ENCODE data around the gene ZNF608. TPM values are rescaled to one million over a fixed set of nuclear protein-coding genes. Genes with fewer than 3 reads are reported as not detected.

Gene ZNF608
- total RNA-seq, 1 experiment from 2014 or later: 13.1 TPM

DNA sequence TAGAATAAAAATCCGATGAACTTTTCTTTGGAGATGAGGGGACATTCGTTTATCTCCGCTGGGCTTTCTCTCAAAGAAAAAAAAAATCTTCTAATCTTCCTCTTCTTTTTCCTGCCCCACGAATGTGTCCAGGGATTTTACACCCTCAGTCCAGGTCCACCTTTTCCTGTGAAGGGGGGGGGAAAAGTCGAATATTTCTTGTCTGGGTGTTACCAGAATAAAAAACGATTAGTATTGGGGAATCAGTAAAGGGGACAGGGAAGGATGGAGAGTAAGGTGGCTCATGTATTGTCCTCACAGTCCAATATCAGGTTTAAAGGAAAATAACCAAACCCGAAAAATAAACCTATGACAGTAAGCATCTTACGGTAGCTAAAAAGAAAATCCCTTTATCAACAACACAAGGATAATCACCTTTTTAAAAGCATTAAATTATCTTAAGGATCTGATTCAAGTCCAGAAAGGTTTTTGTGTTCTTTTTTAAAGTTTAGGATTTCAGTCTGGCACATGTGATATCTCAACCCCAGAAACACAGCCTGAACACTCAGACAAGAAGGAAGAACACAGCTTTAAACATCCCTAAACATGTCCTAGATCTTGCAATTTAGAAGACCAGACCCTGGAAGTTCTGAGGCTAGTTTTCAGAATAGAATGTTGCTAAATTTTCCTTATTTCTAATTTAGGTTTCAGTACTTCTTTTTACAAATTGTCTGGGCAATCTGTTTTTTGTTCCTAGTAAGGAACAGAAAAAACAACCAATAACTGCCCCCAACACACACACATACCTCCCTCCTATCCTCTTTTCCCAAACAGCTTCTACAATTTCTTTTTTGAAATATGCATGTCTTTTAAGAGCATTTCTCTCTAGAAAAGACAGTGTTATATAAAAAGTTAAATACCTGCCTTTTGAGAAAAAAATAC, 1.2 kb downstream of the ZNF608 start:
- Histone ChIP-seq H3K27ac (peak overlapping the region; percentile 73), H3K4me1 (replicated peaks) (peaks cover 53% of the 10 kb centered on the region), H3K27me3 (replicated peaks) (no peaks in the 10 kb centered on the region), H3K9me3 (replicated peaks) (peaks cover 4% of the 10 kb centered on the region; the same call in 1 of the 2 replicates), H3K36me3 (no peaks in the 10 kb centered on the region), H3K4me3 (peak overlapping the region; percentile 41)
- peak in 1 of 2 experiments; percentile 60 for DNase-seq (ENCODE audit: low read depth in 1 of 2, low spot score in 2 of 2)

DNA sequence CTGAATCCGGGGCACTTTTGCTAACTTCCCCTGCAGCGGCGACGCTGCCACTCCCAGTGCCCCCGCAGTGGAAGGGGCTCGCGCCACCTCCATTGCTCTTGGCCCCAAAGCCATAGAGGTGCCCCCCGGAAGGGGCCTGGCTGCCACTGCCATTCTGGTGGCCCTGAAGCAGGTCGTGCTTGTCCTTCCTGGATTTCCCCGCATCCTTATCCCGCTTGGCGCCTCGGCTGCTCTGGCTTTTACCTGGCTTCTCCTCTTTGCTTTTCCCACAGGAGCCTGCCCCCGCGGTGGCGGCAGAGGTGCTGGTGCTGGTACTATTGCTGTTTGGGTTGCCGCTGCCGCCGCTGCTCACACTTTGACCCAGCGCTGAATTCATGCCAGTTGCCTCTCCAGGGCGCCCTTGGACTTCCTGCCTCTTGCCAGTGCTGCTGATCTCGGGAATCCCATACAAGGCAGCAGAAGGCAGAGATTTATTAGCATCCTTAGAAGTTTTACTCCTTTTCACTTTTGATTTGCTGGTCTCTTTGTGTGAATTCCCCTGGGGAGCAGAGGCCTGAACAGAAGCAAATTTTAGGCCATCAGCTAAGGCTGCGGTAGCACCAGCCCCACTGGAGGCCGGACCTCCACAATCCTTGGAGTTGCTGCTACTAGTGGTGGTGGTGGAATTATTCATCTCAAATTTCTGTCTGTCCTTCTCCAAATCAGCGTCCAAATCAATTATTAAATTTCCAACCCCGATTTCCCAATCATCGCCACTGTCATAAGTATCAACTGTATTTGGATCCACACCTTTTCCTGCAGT, 2.1 kb downstream of the ZNF608 start:
- Histone ChIP-seq H3K4me1 (replicated peaks) (peaks cover 49% of the 10 kb centered on the region), H3K27me3 (replicated peaks) (no peaks in the 10 kb centered on the region), H3K27ac (peak overlapping the region; percentile 36), H3K9me3 (replicated peaks) (peaks cover 4% of the 10 kb centered on the region; the same call in 1 of the 2 replicates), H3K4me3 (peak overlapping the region; percentile 41), H3K36me3 (no peaks in the 10 kb centered on the region)
- peak in 1 of 2 experiments; percentile 72 for DNase-seq (ENCODE audit: low read depth in 1 of 2, low spot score in 2 of 2)

DNA sequence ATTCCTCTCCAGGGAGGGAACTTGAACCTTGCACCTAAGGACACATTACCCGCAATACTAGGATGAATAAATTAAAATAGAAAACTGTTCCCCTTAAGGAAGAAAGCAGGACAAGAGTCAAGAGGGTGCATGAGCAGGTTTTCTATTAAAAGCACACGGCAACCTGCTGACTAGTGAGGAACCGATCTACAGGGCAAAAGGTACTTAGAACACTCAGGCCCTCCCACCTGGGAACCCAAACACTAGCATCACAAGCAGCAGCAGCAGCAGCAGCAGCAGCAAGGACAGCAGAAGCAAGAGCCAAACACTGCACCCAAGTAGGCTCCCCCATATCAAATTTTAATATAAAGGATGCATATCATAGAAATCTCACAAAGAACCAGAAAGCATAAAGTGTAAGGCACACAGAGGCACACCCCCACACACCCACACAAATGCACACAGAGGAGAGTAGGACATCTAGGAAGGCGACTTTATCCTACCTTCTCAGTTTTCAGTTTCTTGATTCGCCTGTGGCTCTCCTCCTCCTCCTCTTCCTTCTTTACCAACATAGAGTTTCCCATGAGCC, 2.8 kb downstream of the ZNF608 start:
- H3K27ac ChIP-seq: peak overlapping the region; percentile 73
- H3K36me3 ChIP-seq: no peaks in the 10 kb centered on the region
- H3K4me1 ChIP-seq (replicated peaks): peaks cover 48% of the 10 kb centered on the region
- H3K9me3 ChIP-seq (replicated peaks): peaks cover 4% of the 10 kb centered on the region; the same call in 1 of the 2 replicates
- DNase-seq (ENCODE audit: low read depth in 1 of 2, low spot score in 2 of 2): peak in 1 of 2 experiments; percentile 54
- H3K27me3 ChIP-seq (replicated peaks): no peaks in the 10 kb centered on the region
- peak overlapping the region; percentile 41 for H3K4me3 ChIP-seq

DNA sequence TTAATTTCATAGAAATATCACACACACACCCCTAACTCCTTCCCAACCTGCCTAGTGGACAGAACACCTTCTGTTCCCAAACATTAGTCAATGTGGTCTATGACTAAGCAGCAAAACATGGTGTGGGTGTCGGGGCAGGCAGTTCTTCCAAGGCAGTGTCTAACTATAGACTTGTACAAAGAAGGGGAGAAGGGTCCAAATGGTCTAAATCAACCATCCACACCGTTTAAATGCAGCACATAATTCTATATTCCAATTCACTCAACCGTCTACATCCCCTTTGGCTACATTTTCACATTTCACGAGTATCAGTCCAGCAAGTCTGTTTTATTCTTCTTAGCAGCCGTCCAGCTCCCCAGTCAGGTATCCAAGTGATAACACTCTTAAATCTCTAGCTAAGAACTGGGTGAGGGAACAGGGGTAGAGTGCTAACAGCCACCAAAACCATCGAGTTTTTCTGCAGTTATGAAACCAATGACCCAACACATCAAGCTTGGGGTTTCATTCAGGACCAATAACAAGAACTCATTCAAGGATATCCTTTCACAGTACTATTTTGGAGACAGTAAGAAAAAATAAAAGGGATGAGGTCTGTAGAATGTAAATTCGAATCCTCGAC, 3.3 kb downstream of the ZNF608 start:
- Histone ChIP-seq H3K4me3 (peak overlapping the region; percentile 41), H3K9me3 (replicated peaks) (peaks cover 4% of the 10 kb centered on the region; the same call in 1 of the 2 replicates), H3K4me1 (replicated peaks) (peaks cover 48% of the 10 kb centered on the region), H3K36me3 (no peaks in the 10 kb centered on the region), H3K27me3 (replicated peaks) (no peaks in the 10 kb centered on the region), H3K27ac (peak overlapping the region; percentile 73)
- peak; percentile 84 to 88 for DNase-seq (ENCODE audit: low read depth in 1 of 2, low spot score in 2 of 2)

DNA sequence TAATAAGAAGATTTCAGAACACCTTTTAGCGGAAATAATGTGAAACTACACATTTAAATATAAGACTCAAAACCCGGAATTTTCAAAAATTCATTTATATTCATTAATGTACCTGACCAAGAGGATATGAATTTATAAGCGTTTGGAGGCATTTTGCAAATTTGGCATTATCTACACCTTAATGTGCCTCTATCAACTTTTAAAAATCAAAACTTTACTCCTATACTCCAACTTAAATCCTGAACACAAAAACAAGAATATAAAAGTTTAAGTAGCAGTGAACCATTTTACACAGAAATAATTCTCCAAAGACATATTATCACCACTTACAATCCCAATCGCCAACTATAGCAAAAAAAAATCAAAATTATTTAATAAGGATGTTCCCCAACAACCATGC, 3.9 kb downstream of the ZNF608 start:
- Histone ChIP-seq H3K9me3 (replicated peaks) (peaks cover 4% of the 10 kb centered on the region; the same call in 1 of the 2 replicates), H3K4me1 (replicated peaks) (peaks cover 48% of the 10 kb centered on the region), H3K27me3 (replicated peaks) (no peaks in the 10 kb centered on the region), H3K27ac (peak overlapping the region; percentile 73), H3K36me3 (no peaks in the 10 kb centered on the region), H3K4me3 (peak overlapping the region; percentile 41)
- DNase-seq (ENCODE audit: low read depth in 1 of 2, low spot score in 2 of 2): no peak

DNA sequence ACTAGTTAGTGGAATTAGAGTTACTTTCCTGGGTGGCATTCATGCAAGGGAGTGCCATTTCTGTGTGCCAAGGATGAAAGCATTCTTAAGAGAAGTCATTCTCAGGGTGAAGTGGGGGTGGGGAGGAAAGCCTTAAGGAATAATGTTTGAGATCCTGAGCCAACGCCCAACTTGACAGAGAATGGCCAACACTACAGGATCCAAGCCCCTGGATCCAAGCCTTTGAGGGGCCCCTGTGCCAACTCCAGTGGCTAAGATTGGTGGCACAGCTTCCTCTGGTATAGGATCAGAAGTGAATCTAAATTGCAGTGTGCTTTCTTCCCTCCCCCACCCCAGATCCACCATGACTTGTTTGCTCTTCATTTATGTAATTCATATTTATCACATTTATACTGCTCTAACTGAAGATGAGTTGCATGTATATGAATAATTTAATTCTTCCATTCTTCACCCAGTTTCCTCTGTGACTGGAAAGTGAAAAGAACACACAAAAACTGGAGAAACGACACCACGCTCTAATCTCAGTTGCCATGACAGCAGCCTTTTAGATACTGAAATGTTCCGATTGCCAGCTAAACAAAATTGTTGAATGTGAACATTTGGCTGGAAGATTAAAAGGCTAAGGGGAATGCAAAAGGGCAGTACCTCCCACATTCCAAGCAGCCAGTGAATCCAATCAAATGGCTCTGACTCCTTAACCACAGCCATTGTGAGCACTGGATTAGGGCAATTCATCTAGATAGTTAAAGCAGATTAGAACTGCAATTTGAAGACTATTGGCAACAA, 4.5 kb downstream of the ZNF608 start:
- peaks cover 4% of the 10 kb centered on the region; the same call in 1 of the 2 replicates for H3K9me3 ChIP-seq (replicated peaks)
- no peaks in the 10 kb centered on the region for H3K27me3 ChIP-seq (replicated peaks)
- DNase-seq (ENCODE audit: low read depth in 1 of 2, low spot score in 2 of 2): peak; percentile 86 to 89
- H3K4me1 ChIP-seq (replicated peaks): peaks cover 50% of the 10 kb centered on the region
- H3K36me3 ChIP-seq: no peaks in the 10 kb centered on the region
- no peak overlapping the region for H3K4me3 ChIP-seq
- peak overlapping the region; percentile 73 for H3K27ac ChIP-seq

DNA sequence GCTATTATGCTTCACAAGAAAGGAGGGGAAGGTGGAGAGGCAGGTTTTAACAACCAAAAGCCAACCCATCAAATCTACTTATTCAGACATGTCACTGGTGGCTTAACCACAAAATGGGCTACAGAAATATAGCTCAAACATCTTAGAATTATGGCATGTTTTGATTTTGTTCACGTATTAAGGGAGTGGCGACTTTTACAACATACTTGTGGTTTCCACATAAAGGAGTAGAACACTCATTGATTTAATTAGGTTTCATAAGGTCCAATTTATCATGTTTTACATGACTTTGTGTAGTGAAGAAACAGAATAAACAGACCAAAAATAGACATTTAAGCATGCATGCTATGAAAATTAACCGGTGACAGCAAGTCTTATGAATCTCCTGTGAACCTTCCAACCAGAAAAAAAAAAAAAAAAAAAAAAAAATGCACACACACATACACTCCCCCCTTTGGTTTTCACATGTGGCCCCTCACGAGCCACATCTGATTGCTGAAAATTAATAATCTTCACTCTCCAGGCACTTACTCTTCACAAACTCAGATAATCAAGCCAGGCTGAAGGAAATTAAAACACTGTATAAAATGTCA, 5.4 kb downstream of the ZNF608 start:
- Histone ChIP-seq H3K27me3 (replicated peaks) (no peaks in the 10 kb centered on the region), H3K9me3 (replicated peaks) (peaks cover 4% of the 10 kb centered on the region; the same call in 1 of the 2 replicates), H3K4me3 (no peak overlapping the region), H3K36me3 (no peaks in the 10 kb centered on the region), H3K27ac (peak overlapping the region; percentile 73; the same call in 1 of the 2 replicates), H3K4me1 (replicated peaks) (peaks cover 56% of the 10 kb centered on the region)
- DNase-seq (ENCODE audit: low read depth in 1 of 2, low spot score in 2 of 2): peak in 1 of 2 experiments; percentile 25

DNA sequence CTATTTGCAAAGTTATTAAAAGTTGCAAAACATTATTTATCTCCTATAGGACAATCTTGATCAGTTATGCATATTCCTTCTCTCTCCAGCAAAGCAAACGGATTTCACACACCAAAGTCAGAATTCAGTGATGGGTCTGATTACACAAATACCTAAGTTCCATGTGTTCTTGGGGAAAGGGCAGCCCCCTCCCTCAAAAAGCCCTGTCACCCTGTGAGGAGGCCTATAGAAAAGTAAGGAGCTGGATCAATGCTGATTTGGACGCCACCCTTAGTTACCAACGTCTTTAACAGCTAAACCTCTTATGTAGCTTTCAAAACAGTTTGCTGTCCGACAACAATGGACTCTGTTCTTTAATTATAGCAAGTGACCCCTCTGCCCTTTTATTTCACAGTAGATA, 6.4 kb downstream of the ZNF608 start:
- Histone ChIP-seq H3K4me1 (replicated peaks) (peaks cover 58% of the 10 kb centered on the region), H3K27me3 (replicated peaks) (no peaks in the 10 kb centered on the region), H3K27ac (no peak overlapping the region), H3K9me3 (replicated peaks) (peaks cover 4% of the 10 kb centered on the region; the same call in 1 of the 2 replicates), H3K4me3 (no peak overlapping the region), H3K36me3 (no peaks in the 10 kb centered on the region)
- no peak for DNase-seq (ENCODE audit: low read depth in 1 of 2, low spot score in 2 of 2)

DNA sequence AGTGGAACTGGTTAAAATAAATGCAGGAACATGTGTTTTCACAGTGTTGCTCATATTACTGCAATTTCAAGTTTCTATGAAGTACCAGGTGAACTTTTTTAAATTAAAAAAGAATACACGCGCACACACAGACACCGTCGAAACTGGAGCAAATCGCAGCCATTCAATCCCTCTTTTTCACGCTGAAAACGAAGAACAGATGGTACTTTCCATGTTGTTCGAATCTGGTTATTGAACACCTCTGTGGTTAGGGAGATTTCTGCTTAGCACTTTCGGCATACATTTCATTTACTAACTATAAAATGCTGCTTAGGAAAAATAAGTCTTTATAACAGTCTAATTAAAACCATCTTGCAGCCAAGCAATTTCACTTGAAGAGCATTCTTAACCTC, 6.8 kb downstream of the ZNF608 start:
- peaks cover 4% of the 10 kb centered on the region; the same call in 1 of the 2 replicates for H3K9me3 ChIP-seq (replicated peaks)
- DNase-seq (ENCODE audit: low read depth in 1 of 2, low spot score in 2 of 2): no peak
- H3K4me3 ChIP-seq: no peak overlapping the region
- H3K27ac ChIP-seq: no peak overlapping the region
- H3K4me1 ChIP-seq (replicated peaks): peaks cover 58% of the 10 kb centered on the region
- no peaks in the 10 kb centered on the region for H3K36me3 ChIP-seq
- no peaks in the 10 kb centered on the region for H3K27me3 ChIP-seq (replicated peaks)

DNA sequence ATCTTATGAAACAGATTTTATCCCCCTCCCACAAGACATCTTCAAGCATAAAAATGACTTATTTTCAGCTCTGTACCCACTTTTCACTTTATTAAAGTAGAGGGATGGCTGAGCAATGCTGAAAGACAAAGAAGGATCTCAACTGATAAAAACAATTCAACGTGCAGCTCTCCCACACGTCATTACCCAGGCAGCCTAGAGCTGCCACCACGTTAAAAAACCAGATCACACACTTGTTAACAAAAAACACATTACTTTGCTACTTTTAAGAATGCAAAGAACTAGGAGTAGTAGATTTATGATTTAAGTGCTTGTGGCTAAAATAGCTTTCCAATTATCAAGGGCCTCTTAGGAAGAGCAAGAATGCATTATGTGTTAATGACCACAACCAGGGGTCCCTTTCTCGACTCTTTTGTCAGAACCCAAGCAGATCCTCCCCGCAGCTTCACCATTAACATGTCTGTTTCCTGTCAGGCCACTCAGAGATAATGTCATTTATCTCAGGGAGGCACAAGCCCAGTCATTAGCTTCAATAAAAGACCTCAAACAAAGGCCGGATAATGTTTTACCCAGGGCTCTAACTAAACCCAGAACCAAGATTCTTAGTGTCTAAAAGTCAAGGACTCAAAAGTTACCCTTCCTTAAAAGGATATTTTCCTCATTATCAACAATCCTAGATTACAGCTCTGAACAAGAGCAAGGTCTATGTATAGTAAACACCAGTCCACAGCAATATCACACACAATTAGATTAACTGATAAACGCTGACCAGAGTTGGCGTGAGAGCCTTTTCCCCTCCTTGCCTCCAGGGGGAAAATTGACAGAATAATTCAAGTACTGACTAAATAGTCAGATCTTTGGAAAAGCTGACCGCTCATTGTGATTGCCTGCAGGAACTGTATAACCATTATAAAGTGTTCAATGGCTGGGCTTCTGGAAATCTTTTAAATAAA, 7.5 kb downstream of the ZNF608 start:
- Histone ChIP-seq H3K4me3 (no peak overlapping the region), H3K36me3 (no peaks in the 10 kb centered on the region), H3K27ac (no peak overlapping the region), H3K4me1 (replicated peaks) (peaks cover 56% of the 10 kb centered on the region), H3K27me3 (replicated peaks) (no peaks in the 10 kb centered on the region), H3K9me3 (replicated peaks) (peaks cover 4% of the 10 kb centered on the region; the same call in 1 of the 2 replicates)
- DNase-seq (ENCODE audit: low read depth in 1 of 2, low spot score in 2 of 2): no peak

DNA sequence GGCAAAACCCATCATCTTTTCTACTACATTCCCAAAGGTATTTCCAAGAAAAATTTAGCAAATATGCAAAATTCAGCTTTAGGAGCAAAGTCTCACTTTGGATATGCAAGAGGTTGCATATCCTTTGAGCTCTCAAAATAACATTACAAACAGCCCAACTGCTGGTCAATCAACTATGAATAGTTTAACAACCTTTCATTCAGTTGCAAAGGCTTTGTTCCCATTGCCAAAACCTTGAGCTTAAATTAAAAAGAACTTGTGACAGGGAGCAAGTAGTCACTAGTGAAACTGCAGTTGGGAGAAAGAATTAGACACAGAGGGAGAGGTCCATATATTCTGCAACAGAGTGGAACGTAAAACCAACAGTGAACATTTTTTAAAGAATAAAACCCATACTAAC, 8.8 kb downstream of the ZNF608 start:
- Histone ChIP-seq H3K27me3 (replicated peaks) (no peaks in the 10 kb centered on the region), H3K4me1 (replicated peaks) (peaks cover 43% of the 10 kb centered on the region), H3K9me3 (replicated peaks) (peaks cover 4% of the 10 kb centered on the region; the same call in 1 of the 2 replicates), H3K27ac (no peak overlapping the region), H3K4me3 (no peak overlapping the region), H3K36me3 (no peaks in the 10 kb centered on the region)
- no peak for DNase-seq (ENCODE audit: low read depth in 1 of 2, low spot score in 2 of 2)
